Head of caudate nucleus (tissue), 42 donors: Measurements from ENCODE around the gene A4GALT.

ENCODE experiments used
- DNase-seq, 42 donors: peaks; one replicate each; pipeline versions ENCODE4 v3.0.0 to v3.0.0-alpha.2; 2020 to 2021; ENCODE audit warnings: mixed read lengths in 7 of 42
- intact Hi-C: fragments of 100-400 bp; cut with DNase I; formaldehyde crosslinking; loops from one replicate; pipeline ENCODE4 v1.15.0; 2022

Gene A4GALT

DNA sequence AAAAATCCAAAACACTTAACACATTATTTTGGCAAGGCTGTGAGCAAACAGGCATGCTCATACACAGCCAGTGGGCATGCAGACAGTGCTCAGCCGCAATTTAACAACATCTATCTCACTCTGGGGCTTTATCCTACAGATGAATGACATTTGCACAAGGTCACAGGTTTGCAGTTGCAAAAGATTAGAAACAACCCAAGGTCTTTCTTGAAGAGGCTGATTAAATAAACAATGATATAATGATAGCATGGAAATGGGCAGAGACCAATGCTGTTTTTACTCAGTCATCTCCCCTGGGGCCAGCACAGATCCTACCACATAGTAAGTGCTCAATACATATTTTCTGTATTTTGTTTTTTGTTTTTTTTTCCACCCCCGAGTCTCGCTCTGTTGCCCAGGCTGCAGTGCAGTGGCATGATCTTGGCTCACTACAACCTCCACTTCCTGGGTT, 9.4 kb downstream of the A4GALT start:
- DNase-seq: no peak
- intact Hi-C loops: no loop called here

- no peak for DNase-seq
- intact Hi-C loops: no loop called here
These were observed 12.3 kb downstream of the A4GALT start for GRCh38 chr22:42708417-42708816.

GRCh38 chr22:42707496-42707895, 13.2 kb downstream of the A4GALT start:
- intact Hi-C loops: no loop called here
- DNase-seq: no peak

DNA sequence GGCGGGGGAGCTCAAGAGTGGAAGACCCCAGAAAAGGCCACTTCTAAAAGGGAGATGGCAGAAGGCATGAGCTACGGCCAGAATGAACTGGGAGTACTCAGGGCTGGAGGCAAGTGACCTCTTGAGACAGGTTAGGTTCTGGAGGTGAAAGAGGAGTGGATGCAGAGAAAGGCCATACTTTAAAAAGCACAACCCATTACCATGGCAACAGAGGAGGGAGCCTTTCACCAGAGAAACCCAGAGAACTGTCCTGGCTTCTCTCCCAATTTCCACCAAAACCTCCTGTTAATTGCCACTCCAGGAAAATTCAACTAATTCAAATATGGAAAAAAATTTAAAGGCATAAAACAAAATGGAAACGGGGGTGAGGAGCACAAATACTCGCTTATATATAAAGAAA, 15.8 kb downstream of the A4GALT start:
- intact Hi-C loops: no loop called here
- no peak for DNase-seq

- no peak for DNase-seq
- intact Hi-C loops: no loop called here
These were observed 18.0 kb downstream of the A4GALT start for GRCh38 chr22:42702675-42703074.

GRCh38 chr22:42701694-42702093, 19.0 kb downstream of the A4GALT start:
- intact Hi-C loops: no loop called here
- no peak for DNase-seq

DNA sequence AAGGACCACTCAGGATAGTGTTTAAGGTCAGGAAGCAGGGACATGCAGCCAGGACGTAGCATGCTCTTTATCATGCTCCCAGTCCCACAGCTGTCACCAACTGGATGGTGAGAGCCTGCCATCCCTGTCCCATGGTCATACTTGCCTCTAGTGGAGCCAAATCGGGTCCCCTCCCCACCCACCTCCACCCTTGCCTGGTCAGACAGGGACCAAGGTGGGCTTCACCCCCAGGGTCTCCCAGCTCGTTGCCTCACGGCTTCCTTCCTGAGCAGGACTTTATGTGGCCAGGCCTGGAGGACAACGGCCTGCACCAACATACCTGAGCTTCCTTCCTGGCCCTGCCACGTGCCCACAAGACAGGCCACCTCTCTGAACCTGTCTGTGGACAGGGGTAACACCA, 19.8 kb downstream of the A4GALT start:
- intact Hi-C loops: no loop called here
- no peak for DNase-seq

DNA sequence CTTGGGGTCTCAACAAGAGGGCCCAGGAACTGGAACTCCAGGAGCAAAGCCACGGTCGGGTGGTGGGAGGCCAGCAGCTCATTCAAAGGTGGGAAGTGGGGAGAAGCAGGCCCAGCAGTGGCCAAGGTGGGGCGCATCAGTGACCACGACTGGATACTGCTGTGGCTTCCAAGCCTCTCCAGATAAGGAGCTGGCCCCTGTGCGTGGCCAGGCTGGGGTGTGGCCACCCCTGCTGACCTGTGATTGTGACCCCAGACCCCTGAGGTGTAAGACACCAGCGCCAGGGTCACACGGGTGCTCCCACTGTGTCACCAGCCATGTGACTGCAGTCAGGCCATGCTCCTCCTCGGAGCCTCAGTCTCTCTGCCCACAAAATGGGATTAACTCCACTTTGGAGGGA, 20.3 kb downstream of the A4GALT start:
- intact Hi-C loops: no loop called here
- no peak for DNase-seq

DNA sequence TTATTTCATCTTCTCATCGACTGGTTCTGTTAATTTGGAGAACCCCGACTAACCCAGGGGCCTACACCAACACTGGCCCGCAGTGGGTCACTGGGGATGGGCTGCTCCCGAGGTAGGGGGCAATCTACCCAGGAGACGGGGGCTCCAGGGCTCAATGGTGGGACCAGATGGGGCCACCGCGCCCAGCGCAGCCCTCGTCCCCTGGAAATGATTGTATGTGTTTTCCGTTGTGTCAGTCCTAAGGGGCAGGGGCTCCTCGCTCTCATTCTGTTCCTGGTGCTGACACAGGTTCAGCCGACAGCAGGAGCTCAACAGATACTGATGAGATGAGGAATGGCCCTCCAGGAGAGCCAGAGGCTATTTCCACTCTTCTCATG, 20.7 kb downstream of the A4GALT start:
- intact Hi-C loops: no loop called here
- DNase-seq: no peak

DNA sequence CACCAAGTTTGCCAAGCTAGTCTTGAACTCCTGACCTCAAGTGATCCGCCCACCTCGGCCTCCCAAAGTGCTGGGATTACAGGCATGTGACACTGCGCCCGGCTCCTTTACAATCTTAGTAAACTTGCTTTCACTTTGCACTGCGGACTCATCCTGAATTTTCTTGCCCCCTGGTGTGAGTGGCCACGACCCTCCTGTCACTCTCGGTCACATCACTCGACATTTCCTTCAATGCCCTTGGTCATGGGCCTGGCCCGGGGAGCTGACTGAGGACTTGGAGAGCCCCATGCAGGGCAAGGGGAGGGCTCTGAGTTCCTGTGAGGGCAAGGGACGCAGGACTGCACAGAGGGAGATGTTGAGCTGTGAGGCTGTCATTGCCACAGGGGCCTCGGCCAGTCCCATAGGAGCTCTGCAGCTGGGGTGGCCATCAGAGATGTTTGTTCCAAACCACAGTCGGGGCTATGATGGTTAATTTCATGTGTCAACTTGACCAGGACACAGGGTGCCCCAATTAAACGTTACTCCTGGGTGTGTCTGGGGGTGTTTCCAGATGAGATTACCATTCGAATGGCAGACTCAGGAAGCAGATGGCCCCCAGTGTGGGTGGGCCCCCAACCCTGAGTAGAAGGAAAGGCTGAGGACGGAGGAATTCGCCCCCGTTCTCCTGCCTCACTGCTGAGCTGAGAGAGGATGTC, 21.2 kb downstream of the A4GALT start:
- DNase-seq: no peak
- intact Hi-C loops: no loop called here

- no peak for DNase-seq
- intact Hi-C loops: no loop called here
These were observed 23.1 kb downstream of the A4GALT start for GRCh38 chr22:42697542-42698013.

DNA sequence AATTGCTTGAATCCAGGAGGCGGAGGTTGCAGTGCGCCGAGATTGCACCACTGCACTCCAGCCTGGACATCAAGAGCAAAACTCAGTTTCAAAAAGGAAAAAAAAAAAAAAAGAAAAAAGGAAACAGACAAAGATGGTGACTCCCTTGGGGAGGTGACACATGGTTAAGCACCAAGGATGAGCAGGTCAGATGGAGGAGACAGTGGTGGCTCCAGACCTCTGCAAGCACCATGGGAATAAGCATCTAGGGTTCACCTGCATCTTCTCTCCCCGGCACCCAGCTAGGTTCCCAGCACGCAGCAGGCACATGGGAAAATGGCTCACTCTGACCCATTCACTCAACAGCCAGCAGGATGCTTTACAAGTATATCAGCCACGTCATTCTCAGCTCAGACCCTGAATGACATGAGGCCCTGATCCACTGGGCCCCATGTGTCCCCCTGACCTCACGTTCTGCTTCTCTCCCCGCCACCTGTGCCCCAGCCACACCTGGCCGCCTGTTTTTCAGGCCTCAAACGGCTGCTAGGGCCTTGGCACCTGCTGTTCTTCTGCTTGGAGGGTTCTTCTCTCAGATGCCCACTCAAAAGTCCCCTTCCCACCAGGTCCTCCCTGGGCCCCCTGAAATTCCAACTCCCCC, 24.2 kb downstream of the A4GALT start:
- DNase-seq: no peak
- intact Hi-C loops: no loop called here

GRCh38 chr22:42695294-42695693, 25.4 kb downstream of the A4GALT start:
- DNase-seq: peak in 27 of 42 donors; percentile 7 to 69 (median 37)
- intact Hi-C loops: no loop called here

- no peak for DNase-seq
- intact Hi-C loops: no loop called here
These were observed 26.6 kb downstream of the A4GALT start for GRCh38 chr22:42693763-42694683.

- DNase-seq: no peak
- intact Hi-C loops: no loop called here
These were observed 27.5 kb downstream of the A4GALT start for GRCh38 chr22:42693055-42693762.

DNA sequence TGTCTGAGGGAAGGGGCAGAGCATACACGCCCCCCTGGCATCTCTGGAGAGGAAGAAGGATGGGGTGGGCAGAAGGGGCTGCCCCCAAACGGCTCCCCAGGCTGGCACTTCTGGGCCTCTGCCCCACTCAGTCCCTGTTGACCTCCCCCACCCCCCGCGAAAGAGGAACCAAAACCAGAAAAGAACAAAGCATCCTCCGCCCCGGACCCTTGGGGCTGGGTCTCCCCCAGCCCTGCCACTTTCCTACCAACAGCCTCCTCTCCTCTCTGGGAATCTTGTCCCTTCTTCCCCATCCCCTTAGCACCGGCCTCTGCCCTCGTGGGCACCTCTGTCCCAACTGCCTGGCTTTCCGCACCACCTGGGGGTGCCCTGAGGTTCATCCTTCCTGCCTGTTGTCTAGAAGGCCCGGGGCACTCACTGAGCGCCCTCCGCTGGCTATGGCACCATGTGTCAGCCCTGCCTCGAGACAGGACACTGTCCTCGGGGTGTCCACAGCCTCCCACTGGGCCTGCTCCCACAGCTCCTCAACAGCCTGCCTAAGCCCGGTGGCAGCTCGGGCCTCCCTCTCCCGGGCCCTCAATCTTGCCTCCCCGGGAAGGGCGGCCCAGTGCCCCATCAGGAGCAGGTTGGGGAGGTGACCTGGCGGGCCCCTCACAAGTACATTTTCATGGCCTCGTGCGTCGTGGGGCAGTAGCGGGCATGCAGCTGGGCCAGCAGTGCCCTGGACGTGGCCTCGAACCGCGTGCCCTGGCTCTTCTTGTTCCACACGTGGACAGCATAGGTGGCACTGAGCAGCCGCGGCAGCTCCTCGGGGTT, 28.2 kb downstream of the A4GALT start:
- no peak for DNase-seq
- intact Hi-C loops: no loop called here

DNA sequence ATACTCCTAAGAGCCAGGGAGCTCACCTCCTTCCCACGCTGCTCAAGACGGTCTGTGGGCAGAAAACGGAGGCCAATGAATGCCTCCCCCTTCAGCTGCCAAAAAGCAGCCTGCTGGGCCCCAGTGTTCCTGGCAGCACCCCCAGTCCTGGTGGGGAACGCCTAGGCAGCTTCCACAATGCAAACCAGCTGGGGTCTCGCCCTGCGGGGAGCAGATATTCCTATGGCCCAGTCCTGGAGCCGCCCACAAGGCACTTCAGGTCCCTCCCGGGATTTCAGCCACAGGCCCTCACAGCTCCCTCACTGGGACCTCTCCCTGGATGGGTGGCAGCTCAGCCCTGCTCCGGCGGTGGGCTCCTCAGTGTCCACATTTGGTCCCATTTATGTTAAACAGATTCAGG, 29.2 kb downstream of the A4GALT start:
- intact Hi-C loops: no loop called here
- peak in 2 of 42 donors; percentile 12 to 13 for DNase-seq
